Mesenchymal stem cell (in vitro differentiated cells and primary cell): Measurements from ENCODE around the gene HSPG2.

ENCODE experiments used
- DNase-seq: peaks from one replicate; pipeline ENCODE4 v3.0.0-alpha.2; 2013
- H2AFZ ChIP-seq: one replicate; pipeline ENCODE4 v1.6.1; 2013; ENCODE audit warnings: low read depth, mild to moderate bottlenecking, control low read depth, inconsistent platforms, low read length, moderate library complexity
- H2AK5ac ChIP-seq: 2 replicates; pipeline ENCODE4 v1.6.1; 2013; ENCODE audit warnings: low read length, moderate library complexity, mild to moderate bottlenecking, inconsistent platforms; ENCODE audit not compliant: severe bottlenecking
- H2BK120ac ChIP-seq: one replicate; pipeline ENCODE4 v1.6.1; 2013; ENCODE audit warnings: low read depth, mild to moderate bottlenecking, inconsistent platforms, low read length, moderate library complexity
- H2BK12ac ChIP-seq, 2 experiments: one replicate each; pipeline ENCODE4 v1.6.1; 2013; ENCODE audit warnings: inconsistent platforms in 2 of 2, low read length in 2 of 2, mild to moderate bottlenecking in 2 of 2, moderate library complexity in 2 of 2, control low read depth in 1 of 2
- H2BK15ac ChIP-seq: one replicate; pipeline ENCODE4 v1.6.1; 2013; ENCODE audit warnings: mild to moderate bottlenecking, low read depth, inconsistent platforms; ENCODE audit not compliant: poor library complexity, severe bottlenecking
- H2BK5ac ChIP-seq: 2 replicates; pipeline ENCODE4 v1.6.1; 2013; ENCODE audit warnings: low read depth, mild to moderate bottlenecking, low read length, control low read depth, inconsistent platforms; ENCODE audit not compliant: poor library complexity, severe bottlenecking
- H3K14ac ChIP-seq, 2 experiments: one replicate each; pipeline ENCODE4 v1.6.1; 2013; ENCODE audit warnings: inconsistent platforms in 2 of 2, low read length in 2 of 2, control low read depth in 1 of 2, mild to moderate bottlenecking in 1 of 2, moderate library complexity in 1 of 2
- H3K18ac ChIP-seq, 2 experiments: one replicate each; pipeline ENCODE4 v1.6.1; 2013; ENCODE audit warnings: inconsistent platforms in 2 of 2, low read length in 2 of 2, control low read depth in 1 of 2, low read depth in 1 of 2, mild to moderate bottlenecking in 1 of 2
- H3K23ac ChIP-seq, 2 experiments: one replicate each; pipeline ENCODE4 v1.6.1; 2013; ENCODE audit warnings: inconsistent platforms in 2 of 2, low read length in 2 of 2, mild to moderate bottlenecking in 2 of 2, moderate library complexity in 2 of 2, control low read depth in 1 of 2
- H3K27ac ChIP-seq: 2 replicates; pipeline ENCODE4 v1.5.1; 2013; ENCODE audit warnings: mild to moderate bottlenecking, moderate library complexity, low read length, control low read depth, inconsistent platforms; ENCODE audit not compliant: poor library complexity, severe bottlenecking
- H3K27me3 ChIP-seq, 2 experiments: 2 replicates each; pipeline versions ENCODE4 v1.6.1 to v1.7.0; 2013; ENCODE audit warnings: low read length in 2 of 2, mild to moderate bottlenecking in 2 of 2, moderate library complexity in 2 of 2, control low read depth in 1 of 2, inconsistent platforms in 1 of 2; ENCODE audit not compliant: control insufficient read depth in 1 of 2, insufficient read depth in 1 of 2
- H3K36me3 ChIP-seq, 2 experiments: 2 replicates each; pipeline versions ENCODE4 v1.6.1 to v1.7.0; 2013; ENCODE audit warnings: low read length in 2 of 2, control low read depth in 1 of 2, inconsistent platforms in 1 of 2, low read depth in 1 of 2, mild to moderate bottlenecking in 1 of 2; ENCODE audit not compliant: insufficient read depth in 2 of 2, control insufficient read depth in 1 of 2
- H3K4ac ChIP-seq, 2 experiments: one replicate each; pipeline ENCODE4 v1.6.1; 2013; ENCODE audit warnings: inconsistent platforms in 2 of 2, low read length in 2 of 2, mild to moderate bottlenecking in 2 of 2, moderate library complexity in 2 of 2, control low read depth in 1 of 2, low read depth in 1 of 2
- H3K4me1 ChIP-seq: 2 replicates; pipeline ENCODE4 v1.6.1; 2013; ENCODE audit warnings: low read depth, low read length, control low read depth; ENCODE audit not compliant: control insufficient read depth, insufficient read depth
- H3K4me2 ChIP-seq: 2 replicates; pipeline ENCODE4 v1.6.1; 2013; ENCODE audit warnings: low read length, mild to moderate bottlenecking, inconsistent platforms; ENCODE audit not compliant: poor library complexity, severe bottlenecking
- H3K4me3 ChIP-seq, 2 experiments: 2 replicates each; pipeline versions ENCODE4 v1.5.1 to v1.7.0; 2013; ENCODE audit warnings: low read length in 2 of 2, mild to moderate bottlenecking in 2 of 2, control low read depth in 1 of 2, low read depth in 1 of 2; ENCODE audit not compliant: insufficient read depth in 1 of 2
- H3K79me1 ChIP-seq: replicated peaks from 2 replicates; pipeline ENCODE4 v1.6.1; 2013; ENCODE audit warnings: mild to moderate bottlenecking, control low read depth, low read length, inconsistent platforms; ENCODE audit not compliant: poor library complexity, severe bottlenecking
- H3K9ac ChIP-seq: 2 replicates; pipeline ENCODE4 v1.7.0; 2013; ENCODE audit warnings: mild to moderate bottlenecking, low read length, moderate library complexity
- H3K9me3 ChIP-seq: 2 replicates; pipeline ENCODE4 v1.7.0; 2013; ENCODE audit warnings: mild to moderate bottlenecking, low read length; ENCODE audit not compliant: control insufficient read depth
- H4K8ac ChIP-seq: one replicate; pipeline ENCODE4 v1.6.1; 2013; ENCODE audit warnings: inconsistent platforms, mild to moderate bottlenecking, low read length, moderate library complexity
- H4K91ac ChIP-seq: one replicate; pipeline ENCODE4 v1.6.1; 2013; ENCODE audit warnings: mild to moderate bottlenecking, low read length, inconsistent platforms
- WGBS: methylation state at CpG from one replicate; pipeline ENCODE4 v1.1.7; 2013; ENCODE audit warnings: mixed read lengths; 5-methylcytosine and 5-hydroxymethylcytosine counted together

The HSPG2 gene

DNA sequence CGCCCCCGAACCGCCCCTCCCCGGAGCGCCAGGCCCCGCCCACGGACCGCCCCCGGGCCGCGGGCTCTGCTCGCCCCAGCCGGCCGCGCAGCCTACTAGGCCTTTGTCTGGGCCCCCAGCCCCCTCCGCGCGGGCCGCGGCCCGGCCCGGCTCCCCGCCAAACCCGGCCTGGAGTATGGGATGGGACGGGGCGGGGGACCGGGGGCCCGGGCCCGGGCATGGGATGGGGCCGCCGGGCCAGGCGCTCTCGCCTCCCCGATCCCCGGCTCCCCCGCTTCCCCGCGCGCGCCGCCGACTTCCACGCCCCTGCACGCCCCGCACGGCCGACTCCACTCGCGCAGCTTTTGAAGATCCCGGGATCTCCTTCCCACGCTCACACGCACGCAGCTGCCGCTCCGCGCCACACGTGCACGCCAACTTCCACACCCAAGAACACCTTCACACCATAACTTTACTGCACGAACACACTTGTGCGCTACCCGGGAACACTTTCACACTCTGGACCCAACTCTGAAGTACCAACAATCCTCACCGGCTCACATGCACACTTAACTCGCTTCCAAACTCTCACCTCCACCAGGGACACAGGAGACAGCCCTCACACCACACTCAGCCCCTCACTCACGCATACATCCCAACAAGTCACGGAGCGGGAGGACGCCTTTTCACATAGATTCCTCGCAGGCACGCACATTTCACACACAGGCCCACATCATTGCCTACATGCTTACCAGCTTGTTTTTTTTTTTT is 437 bp upstream of the HSPG2 start:
- peak overlapping the region; percentile 7 to 89 for H3K4ac ChIP-seq
- H3K27me3 ChIP-seq, result no peaks in the 10 kb centered on the region
- WGBS, result 12% methylated on average over 57 of the region's 69 CpGs
- no peak overlapping the region for H3K23ac ChIP-seq
- no peaks in the 10 kb centered on the region for H3K79me1 ChIP-seq
- peak overlapping the region; percentile 75 for H2BK15ac ChIP-seq
- H3K27ac ChIP-seq, result peak overlapping the region; percentile 24
- peak overlapping the region; percentile 3 to 70 for H3K4me3 ChIP-seq
- peak overlapping the region; percentile 88 for H2BK120ac ChIP-seq
- peak overlapping the region; percentile 77 for H3K9ac ChIP-seq
- H2BK12ac ChIP-seq, result peak overlapping the region in 1 of 2 experiments; percentile 98
- peak overlapping the region in 1 of 2 experiments; percentile 91 for H3K14ac ChIP-seq
- peak overlapping the region; percentile 3 to 85 for H3K18ac ChIP-seq
- DNase-seq, result peak; percentile 76
- peak overlapping the region; percentile 49 for H3K4me2 ChIP-seq
- peaks cover 2 to 9% of the 10 kb centered on the region in 2 experiments for H3K36me3 ChIP-seq
- peak overlapping the region; percentile 98 for H4K8ac ChIP-seq
- H2AK5ac ChIP-seq, result peak overlapping the region; percentile 88
- H2BK5ac ChIP-seq, result peak overlapping the region; percentile 46
- H3K9me3 ChIP-seq, result no peaks in the 10 kb centered on the region
- H2AFZ ChIP-seq, result peak overlapping the region; percentile 36
- peaks cover 52% of the 10 kb centered on the region for H3K4me1 ChIP-seq
- H4K91ac ChIP-seq, result peak overlapping the region; percentile 16

DNA sequence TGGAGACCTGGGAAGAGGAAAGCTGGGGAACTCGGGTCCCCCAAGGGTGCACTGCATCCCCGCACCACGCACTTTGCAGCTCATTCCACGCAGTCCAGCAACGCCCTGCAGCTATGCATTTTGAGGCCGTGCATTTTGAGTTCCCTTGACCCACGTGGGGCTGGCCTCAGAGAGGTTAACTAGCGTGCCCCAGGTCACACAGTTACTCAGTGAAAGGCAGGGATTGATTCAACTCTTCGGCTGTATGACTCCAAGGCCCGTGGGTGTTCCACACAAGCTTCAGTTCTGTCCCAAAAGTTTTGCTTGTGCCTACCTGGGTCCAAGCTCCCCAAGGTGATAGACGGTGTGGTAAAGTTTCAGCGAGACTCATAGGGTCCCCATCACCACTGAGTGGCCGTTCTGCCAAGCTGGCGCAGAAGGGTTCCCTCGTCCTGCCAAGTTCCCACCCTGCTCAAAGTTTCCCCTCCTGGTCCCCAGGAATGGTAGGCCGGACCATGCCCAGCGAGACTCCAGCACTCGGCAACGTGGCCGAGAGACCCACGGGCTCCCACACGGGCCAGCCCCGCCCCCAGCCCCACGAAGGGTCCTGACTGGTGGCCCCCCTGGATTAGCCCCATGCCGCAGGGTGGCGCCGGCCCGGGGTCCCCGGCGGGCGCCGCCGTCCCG is 611 bp downstream of the HSPG2 start:
- Histone ChIP-seq H3K79me1 (no peaks in the 10 kb centered on the region), H3K4me1 (peaks cover 60% of the 10 kb centered on the region), H3K18ac (peak overlapping the region; percentile 52 to 91), H3K27ac (peak overlapping the region; percentile 79), H3K4me2 (peak overlapping the region; percentile 90), H3K9ac (peak overlapping the region; percentile 94), H3K4ac (peak overlapping the region; percentile 85 to 87), H3K14ac (peak overlapping the region in 1 of 2 experiments; percentile 89), H2AK5ac (peak overlapping the region; percentile 84), H2BK5ac (peak overlapping the region; percentile 45), H3K27me3 (no peaks in the 10 kb centered on the region), H3K9me3 (no peaks in the 10 kb centered on the region), H2BK15ac (peak overlapping the region; percentile 82), H3K4me3 (peak overlapping the region; percentile 83 to 97), H4K8ac (peak overlapping the region; percentile 93), H2BK12ac (peak overlapping the region in 1 of 2 experiments; percentile 65), H4K91ac (peak overlapping the region; percentile 23), H3K36me3 (peaks cover 2 to 9% of the 10 kb centered on the region in 2 experiments), H2BK120ac (peak overlapping the region; percentile 84), H3K23ac (peak overlapping the region in 1 of 2 experiments; percentile 66), H2AFZ (peak overlapping the region; percentile 19)
- peak; percentile 39 for DNase-seq
- WGBS, result 6% methylated on average over 22 of the region's 34 CpGs

DNA sequence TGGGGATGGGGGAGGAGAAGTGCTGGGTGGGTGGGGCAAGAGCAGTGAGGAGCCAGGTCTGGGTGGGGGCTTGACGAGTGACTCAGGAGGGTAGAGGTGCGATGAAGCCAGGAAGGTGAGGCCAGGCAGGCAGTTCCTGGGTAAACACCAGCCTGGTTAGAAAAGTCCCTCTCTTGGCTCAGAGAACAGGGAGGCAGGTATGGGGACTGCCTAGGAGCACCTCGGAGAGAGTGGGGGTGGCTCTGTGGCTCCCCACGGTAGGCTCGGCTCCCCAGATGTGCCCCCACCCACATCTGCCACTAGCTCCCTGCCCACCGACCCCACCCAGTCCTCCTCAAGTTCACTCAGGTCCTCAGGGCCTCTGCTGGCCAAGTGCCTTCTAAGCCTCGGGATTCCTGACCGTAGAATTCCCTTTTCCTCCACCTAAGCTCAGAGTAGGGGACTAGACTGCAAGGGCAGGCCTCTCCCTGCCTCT is 1.2 kb downstream of the HSPG2 start:
- peak overlapping the region; percentile 79 for H3K27ac ChIP-seq
- peak overlapping the region; percentile 79 to 87 for H3K4ac ChIP-seq
- peak overlapping the region; percentile 6 for H2BK120ac ChIP-seq
- peak overlapping the region; percentile 94 for H3K9ac ChIP-seq
- H3K4me1 ChIP-seq, result peaks cover 65% of the 10 kb centered on the region
- peak overlapping the region; percentile 45 for H2BK5ac ChIP-seq
- no peaks in the 10 kb centered on the region for H3K79me1 ChIP-seq
- H2AFZ ChIP-seq, result peak overlapping the region; percentile 19
- peak overlapping the region; percentile 52 to 91 for H3K18ac ChIP-seq
- H3K36me3 ChIP-seq, result peaks cover 2 to 9% of the 10 kb centered on the region in 2 experiments
- H4K8ac ChIP-seq, result peak overlapping the region; percentile 93
- peak overlapping the region; percentile 83 to 97 for H3K4me3 ChIP-seq
- peak overlapping the region; percentile 90 for H3K4me2 ChIP-seq
- peak overlapping the region in 1 of 2 experiments; percentile 74 for H2BK12ac ChIP-seq
- DNase-seq, result peak; percentile 35
- H3K27me3 ChIP-seq, result no peaks in the 10 kb centered on the region
- H4K91ac ChIP-seq, result peak overlapping the region; percentile 73
- no peak overlapping the region for H2BK15ac ChIP-seq
- H2AK5ac ChIP-seq, result peak overlapping the region; percentile 84
- H3K9me3 ChIP-seq, result no peaks in the 10 kb centered on the region
- 21% methylated on average over 7 of the region's 8 CpGs for WGBS
- H3K23ac ChIP-seq, result peak overlapping the region in 1 of 2 experiments; percentile 46
- H3K14ac ChIP-seq, result peak overlapping the region in 1 of 2 experiments; percentile 89
